ENCODE results near the gene DOCK11.

DNA sequence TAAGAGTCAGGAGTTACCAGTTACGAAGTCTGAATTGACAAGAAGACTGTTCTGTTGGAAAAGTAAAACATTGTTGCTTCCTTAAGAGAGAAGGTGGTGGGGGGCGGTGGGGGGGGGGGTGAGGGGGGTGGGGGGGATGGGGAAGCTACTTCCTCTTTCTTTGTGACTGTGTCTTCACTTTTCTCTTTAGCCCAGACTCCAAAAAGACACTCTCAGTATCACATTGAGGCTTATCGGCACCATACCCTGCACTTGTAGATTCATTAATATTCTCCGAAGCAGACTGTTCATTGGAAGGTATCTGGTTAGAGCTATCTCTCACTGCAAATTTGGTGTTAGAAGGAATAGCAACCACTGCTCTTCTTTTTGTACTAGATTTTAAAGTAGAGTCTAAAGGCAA, 137.2 kb downstream of the DOCK11 start:
- no peak for TF ChIP-seq CTCF (conservative IDR thresholded peaks at IDR 0.05; ENCODE audit: low read depth, low read length)
- TF ChIP-seq EZH2 (IDR thresholded peaks at IDR 0.05; ENCODE audit: low read length, unreplicated experiment): no peak
- no peak for TF ChIP-seq EZH2phosphoT487 (IDR thresholded peaks at IDR 0.05; ENCODE audit: borderline replicate concordance, low read length)
